GM12872 (cell line): ENCODE data around the gene UIMC1.

ENCODE experiments used
- TF ChIP-seq, protein P1 (sequence below): IDR thresholded peaks from 3 replicates; pipeline ENCODE4 v1.5.1; 2011; ENCODE audit warnings: low read depth, mild to moderate bottlenecking, low read length, moderate library complexity; ENCODE audit not compliant: insufficient read depth

The UIMC1 gene

DNA sequence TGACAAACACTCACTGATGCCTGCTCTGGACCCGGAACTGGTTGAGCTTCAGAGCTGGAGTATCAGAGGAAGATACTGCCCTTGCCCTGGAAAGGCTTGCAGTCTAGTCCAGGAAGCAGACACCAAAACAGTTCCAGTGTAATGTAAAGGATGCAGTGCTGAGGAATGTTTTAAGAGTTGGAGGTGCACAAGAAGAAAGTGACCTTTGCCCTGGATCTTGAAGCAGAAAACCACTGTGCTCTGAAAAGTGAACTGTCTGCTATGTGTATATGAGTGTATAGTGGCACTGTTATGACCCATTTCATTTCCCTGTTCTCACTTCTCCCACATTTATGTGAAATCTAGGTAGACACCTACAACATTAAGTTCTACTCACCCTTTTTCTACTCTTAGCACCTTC is 18.0 kb upstream of the UIMC1 start:
- TF ChIP-seq, protein P1, sequence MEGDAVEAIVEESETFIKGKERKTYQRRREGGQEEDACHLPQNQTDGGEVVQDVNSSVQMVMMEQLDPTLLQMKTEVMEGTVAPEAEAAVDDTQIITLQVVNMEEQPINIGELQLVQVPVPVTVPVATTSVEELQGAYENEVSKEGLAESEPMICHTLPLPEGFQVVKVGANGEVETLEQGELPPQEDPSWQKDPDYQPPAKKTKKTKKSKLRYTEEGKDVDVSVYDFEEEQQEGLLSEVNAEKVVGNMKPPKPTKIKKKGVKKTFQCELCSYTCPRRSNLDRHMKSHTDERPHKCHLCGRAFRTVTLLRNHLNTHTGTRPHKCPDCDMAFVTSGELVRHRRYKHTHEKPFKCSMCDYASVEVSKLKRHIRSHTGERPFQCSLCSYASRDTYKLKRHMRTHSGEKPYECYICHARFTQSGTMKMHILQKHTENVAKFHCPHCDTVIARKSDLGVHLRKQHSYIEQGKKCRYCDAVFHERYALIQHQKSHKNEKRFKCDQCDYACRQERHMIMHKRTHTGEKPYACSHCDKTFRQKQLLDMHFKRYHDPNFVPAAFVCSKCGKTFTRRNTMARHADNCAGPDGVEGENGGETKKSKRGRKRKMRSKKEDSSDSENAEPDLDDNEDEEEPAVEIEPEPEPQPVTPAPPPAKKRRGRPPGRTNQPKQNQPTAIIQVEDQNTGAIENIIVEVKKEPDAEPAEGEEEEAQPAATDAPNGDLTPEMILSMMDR, result no peak

DNA sequence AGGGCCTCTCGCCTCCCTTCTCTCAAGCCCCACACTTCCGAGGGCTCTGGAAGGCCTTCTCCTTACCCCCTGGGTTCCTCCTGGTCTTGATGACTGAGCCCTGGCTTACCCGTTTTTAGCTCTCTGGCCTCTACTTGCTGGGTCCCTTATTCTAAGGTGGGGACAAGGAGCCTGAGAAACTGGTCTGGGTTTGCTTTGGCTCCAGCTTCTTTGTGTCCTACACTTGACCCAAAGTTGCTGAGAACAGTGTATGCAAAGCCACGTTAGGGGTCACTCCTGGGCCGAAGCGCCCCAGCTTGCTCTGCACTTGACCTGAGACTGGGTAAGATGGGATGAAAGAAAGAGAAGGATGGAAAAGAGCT is 16.7 kb upstream of the UIMC1 start:
- TF ChIP-seq, protein P1, result no peak

DNA sequence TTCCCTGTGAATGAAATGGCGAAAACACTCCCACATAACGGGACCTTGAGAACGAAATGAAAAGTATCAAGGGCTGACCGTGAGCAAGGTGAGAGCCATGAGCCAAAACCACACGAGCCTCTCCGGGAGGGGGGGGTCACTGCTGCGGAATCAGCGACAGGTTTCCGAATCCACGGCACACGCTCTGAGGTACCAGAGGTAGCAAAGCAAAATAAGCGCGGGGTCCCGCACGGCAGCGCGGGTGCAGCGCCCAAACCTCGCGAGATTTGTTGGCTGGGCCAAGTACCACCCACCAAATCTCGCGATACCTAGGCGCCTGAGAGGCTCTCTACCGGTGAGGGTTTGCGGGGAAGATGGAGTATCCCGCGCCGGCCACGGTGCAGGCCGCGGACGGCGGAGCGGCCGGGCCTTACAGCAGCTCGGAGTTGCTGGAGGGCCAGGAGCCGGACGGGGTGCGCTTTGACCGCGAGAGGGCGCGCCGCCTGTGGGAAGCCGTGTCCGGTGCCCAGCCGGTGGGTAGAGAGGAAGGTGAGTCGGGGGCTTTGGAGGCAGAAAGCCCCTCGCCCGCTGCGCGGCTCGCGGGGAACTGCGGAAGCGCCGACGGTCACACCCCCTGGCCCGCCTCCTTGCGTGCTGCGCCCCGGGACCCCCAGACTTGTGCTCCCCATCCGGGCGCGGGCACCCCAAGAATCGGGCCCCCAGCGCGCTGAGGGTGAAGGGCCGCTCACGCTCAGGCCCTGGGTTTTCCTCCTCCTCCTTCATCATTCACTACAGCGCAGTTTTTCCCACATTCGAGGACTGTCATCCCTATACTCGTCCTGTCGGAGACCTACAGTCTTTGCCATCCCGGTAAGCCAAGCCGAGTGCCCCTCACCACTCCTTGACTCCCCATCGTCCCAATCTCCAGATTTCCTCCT is 16.1 kb upstream of the UIMC1 start, which contains the start of gene ZNF346:
ZNF346 (plus strand) TSS at position 311 of the 917 bp plus-strand sequence; CDS start at position 354, 43 bp downstream.
- TF ChIP-seq, protein P1, result peak; percentile 51

DNA sequence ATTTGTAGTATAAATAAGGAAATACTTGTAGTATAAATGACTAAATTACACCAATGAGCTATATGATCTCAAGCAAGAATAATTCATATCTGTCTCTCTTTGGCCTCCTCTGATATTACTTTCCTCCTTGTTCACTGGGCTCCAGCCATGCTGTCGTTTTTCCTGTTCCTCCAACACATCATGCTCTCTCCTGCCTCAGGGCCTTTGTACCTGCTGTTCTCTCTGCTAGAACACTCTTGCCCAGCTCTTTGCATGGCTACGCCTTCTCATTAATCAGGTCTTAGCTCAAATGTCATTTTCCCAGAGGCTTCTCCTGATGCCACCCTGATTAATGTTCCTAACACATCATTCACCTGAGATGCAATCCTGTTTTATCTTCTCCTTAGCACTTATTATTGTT is 13.5 kb upstream of the UIMC1 start:
- TF ChIP-seq, protein P1, result no peak

DNA sequence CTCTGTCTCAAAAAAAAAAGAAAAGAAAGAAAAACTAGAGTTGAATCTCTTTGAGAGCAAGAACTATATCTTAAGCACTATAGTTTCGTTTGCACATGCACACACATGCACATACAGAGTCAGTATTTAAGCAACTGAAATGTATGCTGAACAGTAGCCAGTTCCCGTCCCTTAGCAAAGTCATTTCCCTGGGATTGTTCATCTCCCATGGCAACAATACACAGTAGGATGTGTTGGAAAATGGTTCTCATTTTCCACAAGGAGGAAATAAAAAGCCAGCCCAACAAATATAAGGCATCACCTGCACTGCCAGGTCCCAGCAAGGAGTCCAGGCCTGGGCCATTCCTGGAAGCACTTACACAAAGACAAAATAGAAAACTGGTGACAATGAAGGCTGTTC is 11.8 kb upstream of the UIMC1 start:
- TF ChIP-seq, protein P1, result no peak

DNA sequence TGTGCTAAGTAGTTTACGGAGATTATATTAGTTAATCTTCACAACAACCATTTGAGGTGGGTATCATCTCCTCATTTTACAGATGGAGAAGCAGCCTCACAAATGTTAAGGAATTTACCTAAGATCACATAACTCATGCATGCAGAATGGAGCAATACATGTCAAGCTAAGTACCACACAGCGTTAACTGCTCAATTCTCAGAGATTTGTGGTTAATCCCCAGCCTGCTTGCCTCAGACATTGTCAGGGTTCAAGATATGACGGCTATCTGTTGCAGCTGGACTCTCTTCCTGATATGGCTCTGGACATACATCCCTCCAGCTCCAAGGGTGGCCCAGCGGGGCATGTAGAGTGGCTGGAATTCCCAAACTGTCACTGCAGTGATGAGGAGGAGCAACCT is 8.6 kb upstream of the UIMC1 start:
- TF ChIP-seq, protein P1, result no peak

DNA sequence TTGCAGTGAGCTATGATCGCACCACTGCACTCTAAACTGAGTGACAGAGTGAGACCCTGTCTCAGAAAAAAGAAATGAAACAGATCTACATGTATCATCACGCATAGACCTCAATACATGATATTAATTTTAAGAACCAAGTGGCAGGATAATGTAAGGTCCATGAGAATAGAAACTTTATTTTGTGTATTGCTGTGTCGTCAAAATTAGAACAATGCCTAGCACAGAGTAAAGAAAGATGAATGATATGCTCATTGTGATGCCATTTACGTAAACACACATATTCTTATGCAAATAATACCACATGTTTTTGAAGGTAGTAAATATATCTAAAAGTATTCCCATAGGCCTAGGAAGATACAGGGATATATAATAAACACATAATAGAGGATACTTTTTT is 3.6 kb upstream of the UIMC1 start:
- TF ChIP-seq, protein P1, result no peak
